NCI-H2227 treated with DMSO at 0.1 percent for 48 hours (cell line): ENCODE data around the gene AFF1.

Experiments
- DNase-seq: peaks from one replicate; lab custom pipeline; 2025; lab: John Stamatoyannopoulos, UW

Gene AFF1

GRCh38 chr4:86934771-86935565 is at the start of gene AFF1:
Gene AFF1, plus strand, starts transcription at chr4:86935011. Its CDS starts 13,523 bp downstream, at chr4:86948534.
- DNase-seq: peak; percentile 68

- no peak for DNase-seq
These were observed 44.0 kb upstream of the AFF1 start for GRCh38 chr4:86890790-86891189.

- DNase-seq: peak; percentile 46
These were observed 42.8 kb upstream of the AFF1 start, which contains the start of gene C4orf36 for GRCh38 chr4:86891762-86892635. Gene C4orf36, minus strand, starts transcription at chr4:86892422. Its CDS starts 902 bp downstream, at chr4:86891520.

- peak; percentile 24 for DNase-seq
These were observed 42.2 kb upstream of the AFF1 start for GRCh38 chr4:86892636-86892960.

- DNase-seq: no peak
These were observed 41.7 kb upstream of the AFF1 start for GRCh38 chr4:86893136-86893535.

- no peak for DNase-seq
These were observed 40.4 kb upstream of the AFF1 start for GRCh38 chr4:86894455-86894854.

GRCh38 chr4:86895692-86896488 is 38.9 kb upstream of the AFF1 start:
- DNase-seq: peak; percentile 37

- DNase-seq: no peak
These were observed 38.2 kb upstream of the AFF1 start for GRCh38 chr4:86896596-86896995.

GRCh38 chr4:86898562-86898961 is 36.2 kb upstream of the AFF1 start:
- DNase-seq: no peak

GRCh38 chr4:86901864-86902263 is 32.9 kb upstream of the AFF1 start:
- DNase-seq: no peak

GRCh38 chr4:86908251-86908657 is 26.6 kb upstream of the AFF1 start:
- no peak for DNase-seq

GRCh38 chr4:86909546-86910295 is 25.1 kb upstream of the AFF1 start:
- DNase-seq: no peak

GRCh38 chr4:86910369-86910768 is 24.4 kb upstream of the AFF1 start:
- DNase-seq: no peak

- DNase-seq: no peak
These were observed 23.8 kb upstream of the AFF1 start for GRCh38 chr4:86910820-86911684.

GRCh38 chr4:86916392-86916791 is 18.4 kb upstream of the AFF1 start:
- DNase-seq: no peak

- no peak for DNase-seq
These were observed 17.4 kb upstream of the AFF1 start for GRCh38 chr4:86917212-86918039.

- DNase-seq: no peak
These were observed 16.2 kb upstream of the AFF1 start for GRCh38 chr4:86918539-86919072.

GRCh38 chr4:86919561-86920223 is 15.1 kb upstream of the AFF1 start:
- DNase-seq: no peak
